GM12872 (cell line): Measurements from ENCODE around the gene SNRPN.

Experiments used
- CTCF ChIP-seq: IDR thresholded peaks from 3 replicates; pipeline ENCODE4 v1.5.1; 2011; ENCODE audit warnings: low read depth, mild to moderate bottlenecking, low read length, moderate library complexity; ENCODE audit not compliant: insufficient read depth

SNRPN gene

GRCh38 chr15:24954783-24955530 is at the start of gene SNRPN, which contains the start of gene SNURF:
Gene SNRPN, plus strand, starts transcription at chr15:24954987. Its CDS starts 19,467 bp downstream, at chr15:24974454.
Gene SNURF, plus strand, starts transcription at chr15:24954987. Its CDS starts 62 bp downstream, at chr15:24955049.
- no peak for TF ChIP-seq CTCF

- TF ChIP-seq CTCF = no peak
These were observed 38.3 kb upstream of the SNRPN start for GRCh38 chr15:24916305-24917009.

DNA sequence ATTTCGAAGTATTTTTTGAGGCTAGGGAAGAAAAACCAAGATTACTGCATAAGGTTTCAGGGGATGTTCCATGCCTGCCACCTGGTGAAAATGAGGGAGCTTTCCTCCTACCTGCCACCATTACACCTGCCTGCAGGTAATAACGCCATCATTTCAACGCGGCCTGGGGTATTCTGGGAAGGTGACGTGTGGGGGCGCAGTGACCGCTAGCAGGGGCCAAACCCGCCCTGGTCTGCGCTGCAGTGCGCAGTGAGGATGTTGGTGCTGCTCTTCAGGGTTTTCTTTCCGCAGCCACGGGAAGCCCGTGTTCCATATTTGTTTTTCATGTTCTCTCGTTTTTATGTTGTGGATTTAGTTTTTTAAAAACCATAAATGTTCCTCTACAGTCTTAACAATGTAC is 37.4 kb upstream of the SNRPN start:
- TF ChIP-seq CTCF = no peak

DNA sequence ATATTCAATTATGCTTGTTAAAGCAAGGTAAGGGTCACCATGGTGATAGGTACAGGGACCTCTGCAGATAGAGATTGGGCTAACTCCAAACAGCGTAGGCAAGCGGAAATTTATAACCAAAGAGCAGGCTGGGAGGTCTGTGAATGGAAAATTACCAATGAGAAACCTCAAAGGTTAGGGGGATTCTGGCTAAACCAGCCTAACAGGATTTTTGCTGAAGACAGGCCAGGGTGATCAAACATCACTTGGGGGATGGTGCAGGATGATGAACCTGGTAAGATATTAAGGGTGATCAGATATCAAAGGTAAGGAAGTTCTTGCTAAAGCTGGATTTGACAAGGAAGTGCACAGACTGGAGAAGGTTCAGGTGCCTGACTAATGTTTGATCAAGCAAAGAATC is 35.3 kb upstream of the SNRPN start:
- TF ChIP-seq CTCF = no peak

DNA sequence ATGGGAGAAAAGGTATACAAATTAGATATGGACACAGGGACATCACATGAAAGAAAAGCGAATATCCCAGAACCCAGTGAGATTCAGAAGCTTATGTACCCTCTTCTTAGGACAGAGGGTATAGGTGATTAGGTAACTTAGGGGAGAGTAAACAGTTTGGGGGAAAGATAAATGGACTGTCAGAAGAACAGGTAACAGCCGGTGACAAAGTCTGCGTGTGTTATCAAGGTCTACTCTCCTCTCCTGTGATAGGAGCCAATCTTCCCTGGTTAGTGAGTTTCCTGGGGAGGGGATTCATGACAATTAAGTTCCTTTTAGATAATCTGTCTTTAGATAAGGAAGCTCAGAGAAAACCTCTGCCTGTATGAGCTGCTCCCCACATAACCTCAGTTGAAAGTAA is 30.6 kb upstream of the SNRPN start:
- TF ChIP-seq CTCF = no peak

DNA sequence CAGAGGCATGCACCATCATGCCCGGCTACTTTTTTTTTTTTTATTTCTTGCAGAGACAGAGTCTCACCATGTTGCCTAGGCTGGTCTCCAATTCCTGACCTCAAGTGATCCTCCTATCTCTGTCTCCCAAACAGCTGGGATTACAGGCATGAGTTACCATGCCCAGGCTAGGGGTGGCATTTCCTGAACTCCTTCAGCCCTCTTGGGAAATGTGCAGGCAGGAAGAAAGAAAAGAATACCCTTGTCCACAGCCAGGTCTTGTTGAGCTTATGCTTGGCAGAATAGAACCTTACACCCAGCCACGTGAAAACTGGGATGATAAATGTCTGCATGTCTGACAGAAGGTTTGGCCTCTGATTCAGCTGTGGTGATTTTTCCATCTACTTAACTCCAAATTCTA is 30.2 kb upstream of the SNRPN start:
- no peak for TF ChIP-seq CTCF

- no peak for TF ChIP-seq CTCF
These were observed 21.1 kb upstream of the SNRPN start for GRCh38 chr15:24933716-24934115.
